Right atrium auricular region (tissue), 2 donors: ENCODE results near the gene HMBS. TPM values are rescaled to one million over a fixed set of nuclear protein-coding genes. Genes with fewer than 3 reads are reported as not detected.
"Not testable (repeated sequence)": the region's sequence is repeated elsewhere in the genome, so short reads cannot be mapped to it uniquely, and the experiment has no call there.

ENCODE experiments used
- DNase-seq: peaks from one replicate; pipeline ENCODE4 v3.0.0-alpha.2; 2019; ENCODE audit warnings: low spot score
- H3K27ac ChIP-seq, 2 donors: fragments of 200-600 bp; sonication (generic); 1 replicate in 1 of 2; 2 replicates in 1 of 2; pipeline ENCODE4 v1.5.1; 2016 to 2019
- H3K27me3 ChIP-seq, 2 donors: fragments of 200-600 bp; sonication (generic); one replicate each; pipeline versions ENCODE4 v1.5.1 to v1.6.0; 2017 to 2019
- H3K36me3 ChIP-seq: fragments of 200-600 bp; sonication (generic); one replicate; pipeline ENCODE4 v1.5.1; 2016
- H3K4me1 ChIP-seq, 2 donors: fragments of 200-600 bp; sonication (generic); one replicate each; pipeline versions ENCODE4 v1.5.1 to v1.6.0; 2017 to 2019
- H3K4me3 ChIP-seq, 2 donors: fragments of 200-600 bp; sonication (generic); 1 replicate in 1 of 2; 2 replicates in 1 of 2; pipeline ENCODE4 v1.5.1; 2017 to 2019; ENCODE audit warnings: mild to moderate bottlenecking in 1 of 2, moderate library complexity in 1 of 2
- H3K9me3 ChIP-seq, 2 donors: fragments of 200-600 bp; sonication (generic); one replicate each; pipeline ENCODE4 v1.5.1; 2019
- CTCF ChIP-seq, 2 donors: fragments of 200-600 bp; sonication (generic); IDR thresholded peaks; one replicate each; pipeline ENCODE4 v1.5.1; 2019; ENCODE audit warnings: antibody characterized with exemption in 2 of 2
- total RNA-seq, 2 donors: library from RNA; depleted of rRNA; stranded (reverse); fragments of >200 nt; gene quantifications; one replicate each; pipeline ENCODE4 v1.1.0, GENCODE V29; 2016

Gene HMBS
- total RNA-seq, result 10 to 100 TPM in 1 of 2 donors, 1 to 10 TPM in 1; 4.9 to 13.3 TPM

DNA sequence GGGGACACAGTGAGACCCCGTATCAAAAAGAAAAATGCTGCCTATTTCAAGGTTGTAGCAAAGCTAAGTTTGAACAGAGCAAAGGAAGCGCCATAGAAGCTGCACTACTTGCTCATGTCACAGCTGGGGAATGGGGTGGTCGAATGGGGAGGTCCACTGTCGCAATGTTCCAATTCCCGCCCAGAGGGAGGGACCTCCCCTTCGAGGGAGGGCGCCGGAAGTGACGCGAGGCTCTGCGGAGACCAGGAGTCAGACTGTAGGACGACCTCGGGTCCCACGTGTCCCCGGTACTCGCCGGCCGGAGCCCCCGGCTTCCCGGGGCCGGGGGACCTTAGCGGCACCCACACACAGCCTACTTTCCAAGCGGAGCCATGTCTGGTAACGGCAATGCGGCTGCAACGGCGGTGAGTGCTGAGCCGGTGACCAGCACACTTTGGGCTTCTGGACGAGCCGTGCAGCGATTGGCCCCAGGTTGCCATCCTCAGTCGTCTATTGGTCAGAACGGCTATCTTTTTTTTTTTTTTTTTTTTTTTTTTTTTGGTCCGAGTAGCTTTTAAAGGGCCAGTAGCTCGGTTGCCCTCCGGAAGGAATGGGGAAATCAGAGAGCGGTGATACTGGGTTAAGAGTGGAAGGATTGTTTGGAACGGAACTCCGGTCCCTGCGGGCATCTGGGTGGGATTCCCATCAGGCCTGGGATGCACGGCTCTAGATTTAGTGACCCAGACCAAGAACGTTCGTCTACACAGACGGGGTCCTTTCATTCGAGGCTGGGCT, at the start of gene HMBS:
Gene HMBS (plus strand): TSS at position 219 of the 774 bp plus-strand sequence. CDS start 153 bp downstream, at position 372.
- H3K4me3 ChIP-seq, result peak within 1 kb of the TSS; percentile 74 to 90
- peak; percentile 98 for DNase-seq
- H3K36me3 ChIP-seq, result peaks cover 24% of the 10 kb centered on the region

GRCh38 chr11:119038884-119039283, 45.8 kb upstream of the HMBS start:
- Histone ChIP-seq H3K27ac (no peak overlapping the region), H3K27me3 (no peaks in the 10 kb centered on the region), H3K4me3 (no peak overlapping the region), H3K36me3 (no peaks in the 10 kb centered on the region), H3K9me3 (no peaks in the 10 kb centered on the region), H3K4me1 (no peaks in the 10 kb centered on the region)
- TF ChIP-seq CTCF (IDR thresholded peaks at IDR 0.05), result no peak
- no peak for DNase-seq

More for the DNA sequence above, at the start of gene HMBS:
- Histone ChIP-seq H3K27me3 (no peaks in the 10 kb centered on the region), H3K27ac (peak within 1 kb of the TSS; percentile 90 to 95), H3K9me3 (no peaks in the 10 kb centered on the region), H3K4me1 (peaks cover 0 to 18% of the 10 kb centered on the region in 2 donors)
- no peak for TF ChIP-seq CTCF (IDR thresholded peaks at IDR 0.05)

DNA sequence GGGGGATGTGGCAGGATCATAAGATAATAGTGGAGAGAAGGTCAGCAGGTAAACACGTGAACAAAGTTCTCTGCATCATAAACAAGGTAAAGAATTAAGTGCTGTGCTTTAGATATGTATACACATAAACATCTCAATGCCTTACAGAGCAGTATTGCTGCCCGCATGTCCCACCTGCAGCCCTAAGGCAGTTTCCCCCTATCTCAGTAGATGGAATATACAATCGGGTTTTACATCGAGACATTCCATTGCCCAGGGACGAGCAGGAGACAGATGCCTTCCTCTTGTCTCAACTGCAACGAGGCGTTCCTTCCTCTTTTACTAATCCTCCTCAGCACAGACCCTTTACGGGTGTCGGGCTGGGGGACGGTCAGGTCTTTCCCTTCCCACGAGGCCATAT, 45.2 kb upstream of the HMBS start:
- H3K27me3 ChIP-seq, DNase-seq, H3K4me1 ChIP-seq, H3K27ac ChIP-seq, H3K4me3 ChIP-seq, H3K36me3 ChIP-seq, H3K9me3 ChIP-seq: not testable (repeated sequence)

- no peaks in the 10 kb centered on the region for H3K9me3 ChIP-seq
- TF ChIP-seq CTCF (IDR thresholded peaks at IDR 0.05), result no peak
- H3K27ac ChIP-seq, result no peak overlapping the region
- no peaks in the 10 kb centered on the region for H3K4me1 ChIP-seq
- H3K4me3 ChIP-seq, result no peak overlapping the region
- DNase-seq, result no peak
- H3K27me3 ChIP-seq, result no peaks in the 10 kb centered on the region
- H3K36me3 ChIP-seq, result peaks cover 25% of the 10 kb centered on the region
These were observed 42.7 kb upstream of the HMBS start for GRCh38 chr11:119041821-119042514.

DNA sequence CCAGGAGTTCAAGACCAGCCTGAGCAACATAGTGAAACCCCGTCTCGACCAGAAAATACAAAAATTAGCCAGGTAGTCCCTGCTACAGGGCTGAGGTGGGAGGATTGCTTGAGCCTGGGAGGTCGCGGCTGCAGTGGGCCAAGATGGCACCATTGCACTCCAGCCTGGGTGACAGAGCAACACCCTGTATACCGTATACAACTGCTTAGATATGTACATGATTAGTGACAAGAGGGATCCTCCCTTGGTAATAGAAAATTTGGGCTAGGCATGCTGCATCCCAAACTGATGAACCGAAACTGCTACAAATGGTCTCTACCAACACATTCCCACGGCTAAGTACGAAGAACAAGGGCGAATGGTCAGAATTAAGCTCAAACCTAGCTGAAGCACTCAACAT, 41.8 kb upstream of the HMBS start:
- H3K27me3 ChIP-seq, result no peaks in the 10 kb centered on the region
- H3K36me3 ChIP-seq, result peaks cover 35% of the 10 kb centered on the region
- no peaks in the 10 kb centered on the region for H3K4me1 ChIP-seq
- no peaks in the 10 kb centered on the region for H3K9me3 ChIP-seq
- no peak overlapping the region for H3K27ac ChIP-seq
- DNase-seq, result no peak
- no peak for TF ChIP-seq CTCF (IDR thresholded peaks at IDR 0.05)
- H3K4me3 ChIP-seq, result no peak overlapping the region

DNA sequence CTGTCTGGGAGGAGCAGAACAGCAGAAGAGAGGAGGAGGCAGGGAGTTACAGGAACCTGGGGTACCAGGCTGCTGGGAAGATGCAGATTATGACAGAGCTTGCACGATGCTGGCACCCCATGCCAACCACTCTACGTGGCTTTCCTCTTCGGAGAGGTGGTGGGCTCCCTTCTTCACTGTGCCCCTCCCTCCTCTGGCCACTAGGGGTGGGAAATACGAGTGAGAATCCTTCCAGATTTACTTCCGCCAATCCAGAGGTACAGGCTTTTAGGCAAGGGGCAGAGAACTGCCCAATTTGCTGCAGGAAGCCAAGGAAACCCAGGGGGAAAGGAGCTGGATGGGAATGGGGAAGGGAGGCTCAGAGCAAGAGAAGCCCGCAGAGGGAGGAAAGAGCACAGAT, 40.0 kb upstream of the HMBS start:
- Histone ChIP-seq H3K27ac (no peak overlapping the region), H3K27me3 (no peaks in the 10 kb centered on the region), H3K9me3 (no peaks in the 10 kb centered on the region), H3K36me3 (peaks cover 53% of the 10 kb centered on the region), H3K4me1 (no peaks in the 10 kb centered on the region), H3K4me3 (no peak overlapping the region)
- TF ChIP-seq CTCF (IDR thresholded peaks at IDR 0.05), result no peak
- no peak for DNase-seq
